G401.6 (cell line): ENCODE data around the gene DESI1.
"Not testable (repeated sequence)": the region's sequence is repeated elsewhere in the genome, so short reads cannot be mapped to it uniquely, and the experiment has no call there.

Source experiments
- FAIRE-seq: peaks from 2 replicates; lab custom pipeline; 2012; peaks lifted over from hg19 to GRCh38; lab: Jason Lieb, UNC

The DESI1 gene

GRCh38 chr22:41634610-41635009, 13.8 kb upstream of the DESI1 start:
- FAIRE-seq, result not testable (repeated sequence)

GRCh38 chr22:41631615-41632014, 10.8 kb upstream of the DESI1 start:
- not testable (repeated sequence) for FAIRE-seq

GRCh38 chr22:41631115-41631514, 10.3 kb upstream of the DESI1 start:
- not testable (repeated sequence) for FAIRE-seq

- no peak for FAIRE-seq
These were observed 4.7 kb upstream of the DESI1 start for GRCh38 chr22:41625577-41625976.

GRCh38 chr22:41621911-41622179, 1.0 kb upstream of the DESI1 start:
- no peak for FAIRE-seq

GRCh38 chr22:41621099-41621910, 462 bp upstream of the DESI1 start, which contains the start of gene XRCC6:
XRCC6 (plus strand) TSS chr22:41621295; CDS start chr22:41622005, 710 bp downstream.
- peak; percentile 95 for FAIRE-seq

- FAIRE-seq, result no peak
These were observed 759 bp downstream of the DESI1 start for GRCh38 chr22:41619979-41620588.

- FAIRE-seq, result no peak
These were observed 7.4 kb downstream of the DESI1 start for GRCh38 chr22:41613456-41613855.

- no peak for FAIRE-seq
These were observed 8.1 kb downstream of the DESI1 start for GRCh38 chr22:41612603-41613306.

GRCh38 chr22:41608386-41608785, 12.5 kb downstream of the DESI1 start:
- no peak for FAIRE-seq

GRCh38 chr22:41603873-41604332, 16.9 kb downstream of the DESI1 start:
- FAIRE-seq, result no peak

GRCh38 chr22:41600976-41601375, 19.9 kb downstream of the DESI1 start:
- FAIRE-seq, result no peak

GRCh38 chr22:41598891-41599635, 21.8 kb downstream of the DESI1 start:
- FAIRE-seq, result no peak

GRCh38 chr22:41598081-41598480, 22.8 kb downstream of the DESI1 start:
- no peak for FAIRE-seq

- no peak for FAIRE-seq
These were observed 23.2 kb downstream of the DESI1 start for GRCh38 chr22:41597635-41597953.

- no peak for FAIRE-seq
These were observed 23.8 kb downstream of the DESI1 start for GRCh38 chr22:41596776-41597634.

- no peak for FAIRE-seq
These were observed 25.1 kb downstream of the DESI1 start for GRCh38 chr22:41595703-41596102.

GRCh38 chr22:41593336-41593960, 27.4 kb downstream of the DESI1 start:
- not testable (repeated sequence) for FAIRE-seq

GRCh38 chr22:41589391-41590241, 31.2 kb downstream of the DESI1 start, which contains the start of gene PMM1:
PMM1 (minus strand) TSS chr22:41589840; CDS start chr22:41589805, 35 bp downstream.
- FAIRE-seq, result peak; percentile 98

- FAIRE-seq, result no peak
These were observed 33.5 kb downstream of the DESI1 start for GRCh38 chr22:41587347-41587723.
